Choroid plexus epithelial cell (primary cell): Measurements from ENCODE around the gene MICOS13.
"Not testable (repeated sequence)": the region's sequence is repeated elsewhere in the genome, so short reads cannot be mapped to it uniquely, and the experiment has no call there.

Experiments
- DNase-seq: peaks from one replicate; pipeline ENCODE4 v3.0.0-alpha.2; 2010; ENCODE audit warnings: low read depth
- H3K4me3 ChIP-seq: 2 replicates; pipeline ENCODE4 v1.5.1; 2011; ENCODE audit warnings: low read depth, mild to moderate bottlenecking, control low read depth, low read length, moderate library complexity
- TF ChIP-seq, protein P1 (sequence below): conservative IDR thresholded peaks from 2 replicates; pipeline ENCODE4 v1.5.1; 2011; ENCODE audit warnings: low read depth, mild to moderate bottlenecking, control low read depth, inconsistent platforms, low read length, moderate library complexity

MICOS13 gene

GRCh38 chr19:5707576-5708575 is 27.6 kb upstream of the MICOS13 start:
- no peak overlapping the region for H3K4me3 ChIP-seq
- DNase-seq, result no peak
- TF ChIP-seq, protein P1, sequence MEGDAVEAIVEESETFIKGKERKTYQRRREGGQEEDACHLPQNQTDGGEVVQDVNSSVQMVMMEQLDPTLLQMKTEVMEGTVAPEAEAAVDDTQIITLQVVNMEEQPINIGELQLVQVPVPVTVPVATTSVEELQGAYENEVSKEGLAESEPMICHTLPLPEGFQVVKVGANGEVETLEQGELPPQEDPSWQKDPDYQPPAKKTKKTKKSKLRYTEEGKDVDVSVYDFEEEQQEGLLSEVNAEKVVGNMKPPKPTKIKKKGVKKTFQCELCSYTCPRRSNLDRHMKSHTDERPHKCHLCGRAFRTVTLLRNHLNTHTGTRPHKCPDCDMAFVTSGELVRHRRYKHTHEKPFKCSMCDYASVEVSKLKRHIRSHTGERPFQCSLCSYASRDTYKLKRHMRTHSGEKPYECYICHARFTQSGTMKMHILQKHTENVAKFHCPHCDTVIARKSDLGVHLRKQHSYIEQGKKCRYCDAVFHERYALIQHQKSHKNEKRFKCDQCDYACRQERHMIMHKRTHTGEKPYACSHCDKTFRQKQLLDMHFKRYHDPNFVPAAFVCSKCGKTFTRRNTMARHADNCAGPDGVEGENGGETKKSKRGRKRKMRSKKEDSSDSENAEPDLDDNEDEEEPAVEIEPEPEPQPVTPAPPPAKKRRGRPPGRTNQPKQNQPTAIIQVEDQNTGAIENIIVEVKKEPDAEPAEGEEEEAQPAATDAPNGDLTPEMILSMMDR, result no peak

GRCh38 chr19:5706876-5707573 is 26.7 kb upstream of the MICOS13 start:
- TF ChIP-seq, protein P1, result no peak
- no peak for DNase-seq
- H3K4me3 ChIP-seq, result no peak overlapping the region

GRCh38 chr19:5705552-5705951 is 25.2 kb upstream of the MICOS13 start:
- DNase-seq, result no peak
- no peak overlapping the region for H3K4me3 ChIP-seq
- TF ChIP-seq, protein P1, result no peak

- no peak overlapping the region for H3K4me3 ChIP-seq
- no peak for DNase-seq
- TF ChIP-seq, protein P1, result no peak
Measured at GRCh38 chr19:5703819-5704818, 23.8 kb upstream of the MICOS13 start.

- H3K4me3 ChIP-seq, DNase-seq: not testable (repeated sequence)
Measured at GRCh38 chr19:5702053-5702410, 21.7 kb upstream of the MICOS13 start.

GRCh38 chr19:5700455-5701092 is 20.3 kb upstream of the MICOS13 start:
- TF ChIP-seq, protein P1, result no peak
- no peak for DNase-seq
- H3K4me3 ChIP-seq, result no peak overlapping the region
